GM12892 (cell line): ENCODE results near the gene ZDHHC20.

Source experiments
- POLR2A ChIP-seq: IDR thresholded peaks from 2 replicates; pipeline ENCODE4 v1.6.1; 2011; ENCODE audit warnings: low read depth, low read length, control low read depth
- POLR2AphosphoS5 ChIP-seq: IDR thresholded peaks from 2 replicates; pipeline ENCODE4 v1.6.1; 2011; ENCODE audit warnings: low read depth, low read length, control low read depth

- TF ChIP-seq POLR2AphosphoS5 (no peak), POLR2A (no peak)
These were observed 130.1 kb downstream of the ZDHHC20 start for GRCh38 chr13:21328836-21329477.
